ENCODE measurements around the gene MYO15B. TPM values are rescaled to one million over a fixed set of nuclear protein-coding genes. Genes with fewer than 3 reads are reported as not detected.

Gene MYO15B
- total and polyA plus RNA-seq, 12 donors: 6.2 to 455 (median 51.3) TPM

GRCh38 chr17:75627094-75627493, 39.5 kb downstream of the MYO15B start:
- TF ChIP-seq, protein P1, sequence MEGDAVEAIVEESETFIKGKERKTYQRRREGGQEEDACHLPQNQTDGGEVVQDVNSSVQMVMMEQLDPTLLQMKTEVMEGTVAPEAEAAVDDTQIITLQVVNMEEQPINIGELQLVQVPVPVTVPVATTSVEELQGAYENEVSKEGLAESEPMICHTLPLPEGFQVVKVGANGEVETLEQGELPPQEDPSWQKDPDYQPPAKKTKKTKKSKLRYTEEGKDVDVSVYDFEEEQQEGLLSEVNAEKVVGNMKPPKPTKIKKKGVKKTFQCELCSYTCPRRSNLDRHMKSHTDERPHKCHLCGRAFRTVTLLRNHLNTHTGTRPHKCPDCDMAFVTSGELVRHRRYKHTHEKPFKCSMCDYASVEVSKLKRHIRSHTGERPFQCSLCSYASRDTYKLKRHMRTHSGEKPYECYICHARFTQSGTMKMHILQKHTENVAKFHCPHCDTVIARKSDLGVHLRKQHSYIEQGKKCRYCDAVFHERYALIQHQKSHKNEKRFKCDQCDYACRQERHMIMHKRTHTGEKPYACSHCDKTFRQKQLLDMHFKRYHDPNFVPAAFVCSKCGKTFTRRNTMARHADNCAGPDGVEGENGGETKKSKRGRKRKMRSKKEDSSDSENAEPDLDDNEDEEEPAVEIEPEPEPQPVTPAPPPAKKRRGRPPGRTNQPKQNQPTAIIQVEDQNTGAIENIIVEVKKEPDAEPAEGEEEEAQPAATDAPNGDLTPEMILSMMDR (IDR thresholded peaks at IDR 0.05): no peak
- TF ChIP-seq POLR2A (IDR thresholded peaks at IDR 0.05): no peak
- Histone ChIP-seq H3K4me1 (replicated peaks in 1 of 2) (no peaks in the 10 kb centered on the region), H3K36me3 (replicated peaks in 1 of 2) (peaks cover 0 to 12% of the 10 kb centered on the region in 2 donors), H3K9me3 (replicated peaks in 1 of 3) (no peaks in the 10 kb centered on the region), H3K27me3 (no peaks in the 10 kb centered on the region), H3K27ac (no peak overlapping the region), H3K4me3 (no peak overlapping the region)
- WGBS, 4 donors: 91 to 95% (median 94%) methylated on average over 6 to 10 of the region's 10 CpGs
- intact Hi-C loops (cut with DNase I): no loop called here
- no peak for DNase-seq

DNA sequence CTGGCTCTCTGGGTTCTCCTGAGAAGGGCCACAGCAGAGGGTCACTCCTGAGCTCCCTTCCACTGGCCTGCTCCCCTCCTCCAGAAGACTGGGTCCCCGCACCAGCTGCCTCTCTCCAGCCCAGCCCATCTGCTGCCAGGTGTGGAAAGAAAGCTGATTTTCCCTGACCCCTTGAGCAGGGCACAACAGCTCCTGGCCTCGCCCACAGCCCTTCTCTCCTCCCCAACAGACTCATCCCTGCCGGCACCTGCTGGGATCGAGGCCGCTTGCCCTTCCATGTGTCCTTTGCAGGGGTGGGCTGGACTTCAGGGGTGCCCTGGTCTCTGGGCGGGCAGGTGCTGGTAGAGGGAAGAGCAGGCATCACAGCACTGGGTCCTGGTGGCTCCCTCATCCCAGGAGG, 40.8 kb downstream of the MYO15B start:
- DNase-seq: no peak
- peaks cover 0 to 12% of the 10 kb centered on the region in 2 donors for H3K36me3 ChIP-seq (replicated peaks in 1 of 2)
- TF ChIP-seq POLR2A (IDR thresholded peaks at IDR 0.05): no peak
- TF ChIP-seq, protein P1 (IDR thresholded peaks at IDR 0.05): no peak
- H3K27me3 ChIP-seq: no peaks in the 10 kb centered on the region
- H3K27ac ChIP-seq: no peak overlapping the region
- H3K4me3 ChIP-seq: no peak overlapping the region
- intact Hi-C loops (cut with DNase I): no loop called here
- WGBS, 4 donors: 80 to 89% (median 86%) methylated on average over 1 to 6 of the region's 6 CpGs
- H3K9me3 ChIP-seq (replicated peaks in 1 of 3): no peaks in the 10 kb centered on the region
- H3K4me1 ChIP-seq (replicated peaks in 1 of 2): peaks cover 5 to 9% of the 10 kb centered on the region in 2 donors

- WGBS, 4 donors: 76 to 95% (median 86%) methylated on average over 2 to 14 of the region's 14 CpGs
- Histone ChIP-seq H3K36me3 (replicated peaks in 1 of 2) (peaks cover 0 to 12% of the 10 kb centered on the region in 2 donors), H3K27ac (no peak overlapping the region), H3K9me3 (replicated peaks in 1 of 3) (no peaks in the 10 kb centered on the region), H3K4me3 (no peak overlapping the region), H3K27me3 (no peaks in the 10 kb centered on the region), H3K4me1 (replicated peaks in 1 of 2) (peaks cover 12 to 16% of the 10 kb centered on the region in 2 donors)
- intact Hi-C loops (cut with DNase I): no loop called here
- DNase-seq: no peak
- TF ChIP-seq, protein P1 (IDR thresholded peaks at IDR 0.05): no peak
- TF ChIP-seq POLR2A (IDR thresholded peaks at IDR 0.05): no peak
Measured at GRCh38 chr17:75629157-75629556, 41.6 kb downstream of the MYO15B start.

DNA sequence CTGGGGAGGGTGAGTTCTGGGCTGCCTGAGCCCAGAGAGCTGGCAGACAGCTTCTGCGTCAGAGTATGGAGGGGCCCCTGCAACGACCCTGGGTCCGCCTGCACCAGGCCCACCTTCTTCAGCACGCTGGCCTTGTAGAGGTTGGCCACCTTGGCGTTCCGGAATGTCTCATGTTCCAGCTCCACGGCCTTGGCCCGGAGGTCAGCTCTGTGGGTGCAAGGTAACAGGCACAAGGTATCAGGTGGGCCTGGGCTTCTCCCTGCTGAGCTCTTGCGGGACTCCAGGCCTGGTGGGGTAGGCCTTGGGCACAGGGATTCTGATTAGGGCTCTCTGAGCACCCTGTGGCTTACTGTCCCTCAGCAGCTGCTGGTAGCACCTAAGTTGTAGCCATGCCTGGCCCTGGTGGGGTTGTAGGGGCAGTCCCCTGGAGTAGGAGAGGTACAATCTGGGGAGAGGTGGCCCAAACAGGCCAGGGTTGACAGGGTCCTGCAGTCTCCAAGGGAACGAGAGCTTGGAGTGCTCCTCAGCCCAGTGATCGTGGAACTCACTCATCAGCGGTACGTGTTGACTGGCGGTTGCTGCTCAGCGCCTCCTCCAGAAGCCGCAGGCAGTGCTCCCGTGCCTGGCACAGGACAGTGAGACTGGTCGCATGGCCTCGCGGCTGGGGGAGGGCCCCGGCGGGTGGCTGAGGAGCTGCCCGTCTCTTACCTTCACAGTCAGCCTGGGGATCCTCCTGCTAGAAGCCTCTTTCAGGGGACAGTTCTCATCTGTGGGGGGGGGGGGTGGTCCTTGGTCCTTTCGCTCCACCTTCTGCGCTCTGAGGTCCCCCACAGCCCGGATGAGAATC, 42.7 kb downstream of the MYO15B start:
- Histone ChIP-seq H3K9me3 (replicated peaks in 1 of 3) (no peaks in the 10 kb centered on the region), H3K4me3 (no peak overlapping the region), H3K27ac (no peak overlapping the region), H3K36me3 (replicated peaks in 1 of 2) (peaks cover 0 to 9% of the 10 kb centered on the region in 2 donors), H3K4me1 (replicated peaks in 1 of 2) (peaks cover 14 to 18% of the 10 kb centered on the region in 2 donors), H3K27me3 (no peaks in the 10 kb centered on the region)
- DNase-seq: no peak
- intact Hi-C loops (cut with DNase I): loop anchor here in 1 of 2 donors (5.0 kb wide), 1 partner anchor 117 kb away; no protein-coding TSS in a partner anchor
- 80 to 93% (median 81%) methylated on average over 14 to 26 of the region's 26 CpGs for WGBS, 4 donors
- TF ChIP-seq, protein P1 (IDR thresholded peaks at IDR 0.05): no peak
- TF ChIP-seq POLR2A (IDR thresholded peaks at IDR 0.05): no peak

All from adrenal gland (tissue), 12 donors.